A204.1 (cell line): ENCODE data around the gene GALNT2.

Experiments used
- FAIRE-seq: peaks from 2 replicates; lab custom pipeline; 2012; peaks lifted over from hg19 to GRCh38; lab: Jason Lieb, UNC

GALNT2 gene

DNA sequence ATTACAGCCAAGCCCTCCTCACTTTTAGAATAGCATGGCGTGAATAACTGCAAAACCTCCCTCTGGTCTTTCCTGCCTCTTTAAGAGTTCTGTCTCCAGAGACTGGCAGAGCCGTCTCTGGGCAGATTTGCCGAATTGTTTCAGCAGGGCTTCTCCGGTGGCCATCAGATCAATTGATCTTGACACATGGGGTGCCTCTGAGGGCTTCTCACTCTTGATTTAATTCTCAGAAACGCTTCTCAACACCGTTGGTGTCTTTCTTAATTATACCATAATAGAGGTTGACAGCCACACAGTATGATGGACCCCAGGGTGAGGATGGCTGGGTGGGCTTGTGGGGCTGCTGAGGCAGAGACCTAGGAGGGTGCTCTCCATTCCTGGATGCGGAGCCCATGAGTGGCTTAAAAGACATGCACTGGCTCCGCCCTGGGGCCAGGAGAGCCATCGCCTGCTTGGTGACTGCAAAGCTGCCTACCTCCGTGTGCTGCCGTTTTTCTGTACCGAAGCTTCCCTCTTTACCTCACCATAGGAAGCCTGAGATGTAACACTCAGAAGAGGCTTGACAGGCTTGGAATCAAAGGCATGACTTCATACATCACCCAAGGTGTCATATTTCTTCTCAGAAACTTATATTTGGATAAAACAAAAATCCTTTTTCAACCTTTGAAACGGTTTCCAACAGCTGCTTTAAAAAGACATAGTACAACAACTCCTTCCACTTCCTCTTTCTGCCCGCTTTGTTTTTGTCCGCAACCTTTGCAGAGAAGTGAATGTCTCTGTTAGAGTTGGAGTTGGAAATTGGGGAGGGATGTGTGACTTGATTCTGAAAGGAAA is 82.9 kb downstream of the GALNT2 start:
- FAIRE-seq = no peak

DNA sequence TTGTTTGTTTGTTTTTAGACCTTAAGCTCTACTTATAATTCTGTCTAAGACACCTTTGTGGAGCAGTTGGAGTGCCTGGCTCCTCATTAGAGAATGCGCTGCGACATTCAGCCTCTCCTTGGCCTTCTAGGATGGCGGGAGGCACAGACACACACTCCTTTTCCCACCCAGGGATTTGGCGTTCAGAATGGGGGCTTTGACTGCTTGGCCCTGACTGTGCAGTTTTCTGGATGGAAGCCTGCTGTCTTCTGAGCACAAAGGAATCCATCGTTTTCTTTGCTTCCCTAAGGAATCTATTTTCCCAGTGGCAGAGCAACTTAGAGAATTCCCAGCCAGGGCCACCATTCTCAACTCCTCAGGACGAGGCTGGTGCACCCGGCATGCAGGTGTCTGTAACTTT is 83.6 kb downstream of the GALNT2 start:
- no peak for FAIRE-seq

DNA sequence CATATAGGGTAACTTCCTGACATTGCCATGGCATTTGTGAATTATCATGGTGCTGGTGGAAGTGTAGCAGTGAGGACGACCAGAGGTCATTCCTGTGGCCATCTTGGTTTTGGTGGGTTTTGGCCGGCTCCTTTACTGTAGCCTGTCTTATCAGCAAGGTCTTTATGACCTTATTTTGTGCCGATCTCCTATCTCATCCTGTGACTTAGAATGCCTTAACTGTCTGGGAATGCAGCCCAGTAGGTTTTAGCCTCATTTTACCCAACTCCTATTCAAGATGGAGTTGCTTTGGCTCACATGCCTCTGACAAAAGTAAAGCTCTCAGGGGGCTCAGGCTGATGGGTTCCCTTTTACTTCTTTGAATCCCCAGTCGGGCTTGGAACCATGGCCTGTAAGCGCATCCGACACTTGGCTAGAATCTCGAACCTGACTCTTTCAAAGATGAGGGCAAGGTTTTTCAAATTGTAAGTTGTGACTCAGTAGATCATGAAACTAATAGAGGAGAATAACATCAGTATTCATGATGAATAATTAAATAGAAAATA is 85.0 kb downstream of the GALNT2 start:
- no peak for FAIRE-seq

DNA sequence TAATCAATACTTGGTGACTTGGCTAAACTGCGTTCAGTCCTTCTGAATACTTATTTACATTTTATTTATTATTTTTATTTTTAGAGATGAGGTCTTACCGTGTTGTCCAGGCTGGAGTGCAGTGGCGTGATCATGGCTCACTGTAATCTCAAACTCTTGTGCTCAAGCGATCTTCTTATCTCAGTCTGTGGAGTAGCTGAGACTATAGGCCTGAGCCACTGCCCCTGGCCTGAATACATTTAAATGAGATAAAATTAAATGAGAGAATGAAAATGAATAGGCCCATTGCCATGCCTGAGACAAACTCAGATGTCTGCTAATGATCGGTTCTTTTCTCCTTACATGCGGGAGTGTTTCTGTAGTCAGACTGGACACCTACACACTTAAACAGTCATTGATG is 86.0 kb downstream of the GALNT2 start:
- no peak for FAIRE-seq

DNA sequence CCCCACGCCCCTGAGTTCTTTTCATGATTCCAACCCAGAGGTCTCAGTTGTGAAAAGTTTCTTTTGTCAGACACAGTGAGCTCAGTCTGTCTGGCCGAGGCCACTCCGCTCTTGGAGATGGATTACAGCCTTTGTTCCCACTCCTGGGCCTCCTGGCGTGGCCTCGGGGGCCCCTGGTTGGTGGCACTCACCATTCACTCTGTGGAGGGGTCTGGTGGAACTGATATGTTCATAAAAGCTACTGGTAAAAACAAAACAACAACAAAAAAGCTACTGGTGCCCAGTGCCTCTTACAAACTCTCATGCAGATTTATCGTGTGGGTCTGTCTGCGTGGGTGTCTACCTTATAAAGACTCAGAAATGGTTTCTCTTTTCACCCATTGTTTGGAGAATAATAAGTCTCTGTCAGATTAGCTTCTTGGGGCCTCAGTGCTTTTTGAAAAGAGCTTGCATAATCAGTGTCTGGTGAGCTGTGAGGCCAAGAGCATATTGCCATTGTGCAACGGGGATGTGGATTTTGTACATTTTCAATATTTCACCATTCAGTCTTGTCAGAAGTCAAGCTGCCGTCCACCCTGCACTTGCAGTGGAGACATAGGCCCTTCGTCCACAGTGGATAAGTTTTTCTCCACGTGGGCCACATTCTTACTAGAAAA is 86.7 kb downstream of the GALNT2 start:
- no peak for FAIRE-seq

DNA sequence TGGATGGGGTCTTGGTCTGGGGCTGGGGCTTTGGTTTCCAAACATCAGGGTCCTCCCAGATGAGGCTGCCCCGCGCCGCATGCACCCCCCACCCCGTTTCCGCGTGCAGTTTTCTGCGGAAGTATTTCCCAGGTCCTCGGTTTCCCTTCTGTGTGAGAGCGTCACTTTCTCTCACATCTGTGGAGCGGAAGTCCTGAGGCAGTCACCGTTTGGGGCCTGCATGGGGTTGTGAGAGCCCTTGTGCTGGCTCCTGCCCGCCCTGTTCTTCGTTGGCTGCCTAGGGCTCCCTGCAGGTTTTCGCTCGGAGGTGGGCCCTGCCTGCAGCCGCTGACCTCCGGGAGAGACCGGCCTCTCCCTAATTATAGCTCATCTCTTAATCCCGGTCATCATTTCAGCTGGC is 88.0 kb downstream of the GALNT2 start:
- no peak for FAIRE-seq

DNA sequence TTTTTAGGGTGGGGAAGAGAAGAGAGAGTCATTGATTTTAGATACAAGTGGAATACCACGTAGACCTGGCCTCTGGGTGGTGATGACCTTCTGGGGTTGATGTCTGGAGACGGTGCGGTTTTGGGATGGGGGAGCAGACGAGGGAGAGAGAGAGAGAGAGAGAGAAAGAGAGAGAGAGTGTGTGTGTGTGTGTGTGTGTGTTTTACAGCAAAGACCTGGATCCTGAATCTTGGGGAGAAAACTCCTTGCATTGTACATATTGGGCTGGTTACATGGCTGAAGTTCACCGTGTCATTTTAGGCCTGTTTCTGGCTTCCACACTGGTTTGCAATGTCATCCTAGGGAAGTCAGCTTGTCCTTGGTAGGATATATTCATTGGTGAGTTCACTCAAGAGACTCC is 89.0 kb downstream of the GALNT2 start:
- FAIRE-seq = no peak

DNA sequence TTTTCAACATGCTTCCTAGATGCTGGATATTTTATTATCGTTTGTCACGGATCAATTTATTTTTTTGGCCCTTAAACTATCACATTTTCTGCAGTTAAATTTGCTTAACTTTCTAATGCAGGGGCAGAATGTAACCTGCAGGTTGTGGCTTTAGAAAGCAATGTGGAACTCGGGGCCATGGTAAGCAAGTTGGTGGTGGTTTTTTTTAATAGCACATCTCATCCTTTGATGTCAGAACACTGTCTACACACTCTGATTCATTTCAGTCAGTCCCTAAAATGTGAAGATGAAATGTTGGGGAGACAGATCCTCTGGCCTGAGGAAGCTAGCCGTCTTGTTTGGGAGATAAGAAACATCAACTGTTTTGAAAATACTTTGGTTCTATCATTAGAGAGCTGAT is 89.5 kb downstream of the GALNT2 start:
- FAIRE-seq = no peak

DNA sequence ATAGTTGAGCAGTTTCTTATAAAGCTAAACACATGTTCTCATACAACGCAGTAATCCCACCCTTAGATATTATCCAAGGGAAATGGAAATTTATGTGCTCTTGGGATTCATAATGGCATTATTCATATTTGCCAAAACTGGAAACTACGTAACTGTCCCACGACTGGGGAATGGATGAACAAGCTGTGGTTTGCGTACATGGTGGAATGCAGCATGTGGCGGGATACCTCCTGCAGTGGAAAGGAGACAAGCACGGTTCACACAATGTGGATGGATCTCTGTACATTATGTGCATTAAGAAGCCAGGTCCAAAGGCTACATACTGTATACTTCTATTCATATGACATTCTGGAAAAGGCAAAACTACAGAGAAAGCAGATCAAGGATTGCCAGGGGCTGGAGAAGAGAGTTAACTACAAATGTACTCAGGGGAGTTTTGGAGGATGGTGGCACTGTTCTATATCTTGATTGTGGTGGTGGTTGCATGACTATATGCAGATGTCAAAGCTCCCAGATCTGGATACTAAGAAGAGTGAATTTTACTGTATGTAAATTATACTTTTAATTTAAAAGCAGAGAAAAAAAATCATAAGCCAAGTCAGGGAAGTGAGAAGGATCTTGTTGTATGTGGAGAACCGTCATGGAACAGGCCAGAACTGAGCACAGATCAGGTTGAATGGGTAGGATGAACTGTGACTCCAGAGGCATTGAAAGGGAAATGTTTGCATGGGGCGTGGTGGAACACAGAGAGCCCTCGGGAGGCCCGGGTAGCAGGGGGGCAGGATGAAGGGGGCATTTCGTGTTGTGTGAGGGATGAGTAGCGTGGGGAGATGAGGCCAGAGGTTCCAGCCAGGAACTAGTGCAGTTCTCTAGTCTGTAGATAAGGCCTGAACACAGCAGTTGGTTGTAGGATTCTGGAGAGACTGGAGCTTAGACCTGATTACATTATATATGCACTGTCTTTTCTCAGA is 90.7 kb downstream of the GALNT2 start:
- FAIRE-seq = no peak

DNA sequence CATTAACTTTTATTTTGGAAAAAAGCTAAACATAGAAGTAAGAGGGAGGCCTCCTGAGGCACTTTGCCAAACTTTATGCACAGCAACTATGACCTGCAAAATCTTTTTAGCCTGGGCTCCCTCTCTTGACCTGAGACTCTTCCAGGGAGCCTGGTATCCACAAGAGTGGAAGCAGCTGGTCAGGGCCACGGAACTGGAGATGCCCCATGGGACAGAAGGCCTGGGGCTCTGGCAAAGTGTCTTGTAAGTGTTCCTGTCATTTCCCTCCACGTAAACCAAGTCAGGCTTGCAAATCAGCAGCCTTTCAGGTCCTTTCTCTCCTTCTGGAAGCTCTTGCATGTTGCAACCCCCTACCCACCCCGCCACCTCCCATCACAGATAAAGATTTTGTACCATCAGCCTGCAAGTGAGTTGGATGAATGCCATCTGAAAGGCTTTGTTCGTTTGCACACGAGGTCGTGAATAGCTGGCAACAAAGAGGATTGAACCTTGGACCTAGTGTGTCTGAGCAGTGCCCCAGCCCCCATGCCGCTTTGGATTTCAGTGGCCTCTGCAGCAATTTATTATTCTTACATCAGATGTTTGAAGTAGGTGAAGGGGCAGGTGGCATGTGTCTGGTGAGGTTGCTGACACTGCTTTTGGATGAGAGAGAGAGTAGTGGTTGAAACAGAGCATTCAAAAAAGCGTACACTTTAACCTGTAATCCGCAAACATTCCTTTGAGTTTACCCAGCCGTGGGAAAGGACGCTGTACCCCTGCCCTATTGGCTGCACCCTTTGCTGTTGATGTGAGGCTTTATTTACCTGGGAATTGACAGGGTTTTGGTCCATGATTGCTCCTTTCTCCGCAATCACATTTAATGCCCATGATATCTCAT is 91.6 kb downstream of the GALNT2 start:
- FAIRE-seq = no peak

DNA sequence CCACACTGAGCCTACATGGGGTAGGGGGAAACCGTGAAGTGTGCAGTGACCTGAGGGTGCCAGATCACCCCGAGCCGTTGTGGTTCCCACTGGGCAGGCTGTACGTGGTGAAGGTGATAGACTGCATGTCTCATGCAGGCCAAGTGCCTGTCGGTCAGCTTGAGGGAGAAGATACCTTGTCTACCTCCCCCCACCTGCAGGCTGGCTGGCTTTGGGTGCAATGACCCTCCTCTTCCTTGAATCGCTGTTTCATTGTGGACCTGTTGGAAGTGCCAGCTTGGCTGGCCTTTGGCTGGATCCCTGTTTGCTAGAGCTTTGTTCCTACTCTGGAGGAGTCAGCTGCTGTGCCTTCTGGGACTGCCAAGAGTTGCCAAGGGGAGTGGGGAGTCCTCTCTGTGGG is 92.5 kb downstream of the GALNT2 start:
- no peak for FAIRE-seq

DNA sequence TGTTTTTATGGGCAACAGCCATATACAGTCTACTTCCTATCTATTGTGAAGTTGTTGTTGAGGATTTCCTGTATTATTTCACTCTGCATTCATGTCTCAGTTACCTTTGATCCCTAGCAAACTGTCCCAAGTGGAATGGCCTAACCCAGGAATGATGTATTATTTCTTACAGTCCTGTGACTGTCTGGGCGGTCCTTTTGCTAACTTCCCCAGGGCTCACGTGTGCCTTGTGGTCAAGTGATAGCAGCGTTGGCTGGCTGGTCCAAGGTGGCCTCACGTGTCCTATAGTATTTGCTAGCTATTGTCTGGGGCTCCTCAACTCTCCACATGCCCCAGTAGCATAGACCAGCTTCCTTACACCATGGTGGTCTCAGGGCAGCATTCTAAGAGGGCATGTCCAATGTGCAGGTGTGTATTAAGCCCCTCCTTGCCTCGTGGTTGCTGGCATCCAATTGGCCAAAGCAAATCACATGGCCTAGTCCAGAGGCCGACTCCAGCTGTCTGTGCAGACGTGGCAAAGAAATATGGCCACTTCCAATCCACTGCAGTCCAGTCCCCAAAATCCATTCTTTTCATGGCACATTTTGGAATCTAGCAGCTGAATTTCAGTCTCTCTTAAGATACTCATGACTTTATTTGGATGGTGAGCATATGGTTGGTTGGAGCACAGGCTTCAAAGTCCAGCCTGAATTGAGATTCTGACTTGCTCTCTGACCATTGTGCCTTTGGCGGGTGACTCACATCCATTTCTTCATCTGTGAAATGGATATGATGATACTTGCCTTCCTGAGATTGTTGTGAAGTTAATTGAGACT is 94.1 kb downstream of the GALNT2 start:
- FAIRE-seq = no peak

DNA sequence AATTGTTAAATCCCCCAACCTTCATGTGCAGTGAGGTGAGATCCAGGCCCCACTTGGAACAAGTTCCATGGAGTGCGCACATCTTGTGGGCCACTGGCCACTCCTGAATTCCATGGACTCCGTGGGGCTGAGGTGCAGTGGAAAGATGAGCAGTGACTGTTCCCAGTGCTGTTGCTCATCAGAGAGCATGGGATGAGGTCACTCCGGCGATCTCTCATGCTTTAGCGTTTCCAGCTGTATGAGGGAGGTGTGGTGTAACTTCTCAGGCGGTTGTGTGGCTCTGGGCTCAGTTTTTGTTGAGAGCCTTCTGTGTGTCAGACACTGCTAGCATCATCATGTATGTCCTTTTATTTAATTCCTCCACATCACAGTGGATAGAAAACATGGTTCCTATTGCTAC is 96.2 kb downstream of the GALNT2 start:
- no peak for FAIRE-seq

DNA sequence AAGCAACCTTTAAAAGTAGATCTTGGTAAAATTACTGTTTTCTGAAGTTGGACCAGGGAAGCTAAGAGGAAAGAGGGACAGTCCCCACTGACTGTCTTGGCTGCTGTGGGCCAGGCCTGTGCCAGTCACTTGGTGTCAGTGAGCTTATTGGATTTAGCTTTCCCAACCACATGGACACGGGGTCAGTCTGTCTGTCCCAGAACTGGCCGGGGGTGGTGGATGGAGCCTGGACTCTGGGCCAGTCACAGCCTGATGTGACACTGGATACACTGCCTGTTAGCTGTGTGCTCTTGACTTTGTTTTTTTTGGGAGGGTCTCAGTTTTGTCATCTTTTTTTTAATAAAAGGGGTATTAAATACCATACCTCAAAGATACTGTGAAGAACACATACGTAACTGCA is 96.7 kb downstream of the GALNT2 start:
- no peak for FAIRE-seq

DNA sequence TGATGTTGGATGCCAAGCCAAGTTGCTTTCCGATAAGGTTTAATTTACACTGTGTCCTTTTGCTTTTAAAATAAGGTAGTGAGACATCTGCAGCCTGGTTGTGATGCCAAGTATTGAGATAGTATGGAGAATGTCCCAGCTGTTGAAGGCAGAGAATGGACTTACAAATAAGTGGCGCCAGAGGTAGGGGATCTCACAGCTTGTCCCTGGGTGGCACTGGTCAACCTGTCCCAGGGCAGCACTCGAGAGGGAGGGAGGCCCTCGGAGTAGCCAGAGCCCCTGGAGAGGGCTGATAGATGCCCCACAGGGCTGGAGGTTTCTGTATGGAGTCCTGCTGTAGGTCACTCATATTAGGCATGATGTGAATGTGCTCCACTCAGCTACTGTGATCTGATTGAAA is 98.5 kb downstream of the GALNT2 start:
- no peak for FAIRE-seq

DNA sequence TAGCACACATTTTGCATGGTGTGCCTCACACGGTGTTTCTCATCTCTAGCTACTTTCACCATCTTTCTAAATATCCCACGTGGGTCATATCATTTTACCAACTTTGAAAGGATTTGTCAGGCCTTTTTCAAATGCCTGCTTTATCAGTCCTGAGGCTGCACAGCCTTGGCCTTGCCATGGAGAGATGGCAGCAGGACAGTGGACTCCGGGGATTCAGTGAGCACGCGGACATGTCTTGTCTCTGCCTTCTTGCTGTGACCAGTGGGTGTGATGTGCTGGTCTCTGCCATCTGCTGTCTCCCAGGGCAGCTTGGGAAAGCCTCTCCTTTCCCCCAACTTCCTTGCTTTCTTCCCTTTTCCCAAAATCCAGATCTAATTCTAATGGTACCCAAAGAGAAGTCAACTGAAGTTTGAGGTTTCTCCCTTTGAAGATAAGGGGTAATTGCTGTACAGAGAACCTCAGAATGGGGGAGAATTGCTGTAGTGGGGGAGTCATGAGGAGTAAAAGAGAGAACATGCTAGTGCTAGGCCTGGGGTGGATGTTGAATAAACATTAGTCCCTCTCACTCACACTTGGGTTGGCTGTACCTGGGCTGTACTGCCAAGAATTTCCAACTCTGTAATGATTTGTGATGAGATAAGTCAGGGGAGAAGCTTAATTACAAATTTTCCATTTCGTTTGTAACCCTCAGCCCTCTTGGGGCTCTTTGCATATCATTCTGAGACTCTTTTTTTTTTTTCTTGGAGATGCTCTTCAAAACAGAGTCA is 99.5 kb downstream of the GALNT2 start:
- FAIRE-seq = no peak

DNA sequence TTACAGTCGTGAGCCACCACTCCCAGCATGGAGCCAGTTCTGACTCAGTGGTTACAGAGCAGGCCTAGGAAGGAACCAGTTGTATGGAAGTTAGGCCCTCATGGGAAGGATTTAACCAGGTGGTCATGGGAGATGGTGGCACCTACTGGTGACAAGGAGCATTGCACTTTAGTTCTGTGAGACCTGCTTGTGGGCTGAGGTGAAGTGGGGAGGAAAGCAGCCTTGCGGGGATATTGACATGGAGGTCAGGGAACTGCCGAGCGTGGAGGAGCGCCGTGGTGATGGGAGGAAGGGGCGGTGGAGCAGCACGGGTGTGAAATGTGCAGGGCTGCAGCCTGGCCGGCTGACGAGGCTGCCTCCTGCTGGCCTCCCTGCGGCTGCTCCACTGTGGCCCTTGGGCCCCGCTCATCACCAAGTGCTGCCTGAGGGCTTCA is 100.4 kb downstream of the GALNT2 start:
- no peak for FAIRE-seq

DNA sequence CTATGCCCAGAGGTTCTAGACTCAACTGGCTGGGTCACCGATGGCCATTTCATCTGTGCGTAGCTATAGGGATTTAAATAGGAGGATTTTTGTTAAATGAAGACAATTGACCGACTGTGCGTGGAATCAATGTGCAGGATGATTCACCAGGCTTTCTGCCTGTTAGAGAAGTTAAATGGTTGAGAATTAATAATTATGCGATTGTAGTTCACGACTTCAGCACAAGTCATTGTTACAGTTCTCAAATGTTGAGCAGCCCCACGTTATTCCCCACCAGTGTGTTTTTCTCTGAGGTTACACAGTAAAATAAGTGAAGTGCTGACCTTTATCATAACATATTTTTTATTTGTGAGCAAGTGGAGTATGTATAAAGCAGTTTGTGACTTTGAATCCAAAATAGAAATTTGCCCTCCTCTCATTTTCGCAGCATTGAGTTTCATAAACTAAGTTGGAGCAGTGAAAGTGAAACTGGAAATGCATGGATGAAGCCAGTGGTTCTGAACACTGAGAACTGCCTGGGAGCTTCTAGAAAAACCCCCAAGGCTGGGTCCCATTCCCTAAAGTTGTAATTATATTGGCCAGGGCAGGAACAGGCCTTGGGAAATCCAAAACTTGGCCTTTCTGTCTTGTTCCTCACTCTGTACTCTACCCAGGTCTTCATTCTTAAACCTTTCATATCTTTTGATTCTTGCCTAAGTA is 102.6 kb downstream of the GALNT2 start:
- no peak for FAIRE-seq

DNA sequence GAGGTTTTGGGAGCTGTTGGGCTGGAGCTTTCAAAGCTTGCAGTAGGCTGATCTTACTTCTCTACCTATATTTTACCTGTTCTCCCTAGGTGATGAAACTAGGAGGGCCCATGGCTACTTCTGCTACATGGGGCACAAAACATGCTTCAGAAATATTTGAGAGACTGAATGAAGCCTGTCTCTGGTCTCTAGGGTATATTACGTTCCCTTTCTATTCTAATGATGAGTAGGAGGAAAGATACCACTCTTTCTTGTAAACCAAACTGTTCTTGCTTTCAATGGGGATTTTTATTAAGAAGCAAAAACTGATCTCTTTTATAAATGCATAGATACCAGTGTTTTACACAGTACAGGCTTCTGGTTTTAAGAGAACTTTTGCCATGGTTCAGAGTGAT is 103.1 kb downstream of the GALNT2 start:
- no peak for FAIRE-seq
